NAMALWA (cell line): Measurements from ENCODE around the gene PTMA.
"Not testable (repeated sequence)": the region's sequence is repeated elsewhere in the genome, so short reads cannot be mapped to it uniquely, and the experiment has no call there.

Source experiments
- DNase-seq: peaks from one replicate; pipeline ENCODE4 v3.0.0-alpha.2; 2015; ENCODE audit warnings: low spot score

The PTMA gene

GRCh38 chr2:231696004-231696367, 12.3 kb upstream of the PTMA start:
- DNase-seq = no peak

- no peak for DNase-seq
These were observed 9.3 kb upstream of the PTMA start for GRCh38 chr2:231699006-231699405.

DNA sequence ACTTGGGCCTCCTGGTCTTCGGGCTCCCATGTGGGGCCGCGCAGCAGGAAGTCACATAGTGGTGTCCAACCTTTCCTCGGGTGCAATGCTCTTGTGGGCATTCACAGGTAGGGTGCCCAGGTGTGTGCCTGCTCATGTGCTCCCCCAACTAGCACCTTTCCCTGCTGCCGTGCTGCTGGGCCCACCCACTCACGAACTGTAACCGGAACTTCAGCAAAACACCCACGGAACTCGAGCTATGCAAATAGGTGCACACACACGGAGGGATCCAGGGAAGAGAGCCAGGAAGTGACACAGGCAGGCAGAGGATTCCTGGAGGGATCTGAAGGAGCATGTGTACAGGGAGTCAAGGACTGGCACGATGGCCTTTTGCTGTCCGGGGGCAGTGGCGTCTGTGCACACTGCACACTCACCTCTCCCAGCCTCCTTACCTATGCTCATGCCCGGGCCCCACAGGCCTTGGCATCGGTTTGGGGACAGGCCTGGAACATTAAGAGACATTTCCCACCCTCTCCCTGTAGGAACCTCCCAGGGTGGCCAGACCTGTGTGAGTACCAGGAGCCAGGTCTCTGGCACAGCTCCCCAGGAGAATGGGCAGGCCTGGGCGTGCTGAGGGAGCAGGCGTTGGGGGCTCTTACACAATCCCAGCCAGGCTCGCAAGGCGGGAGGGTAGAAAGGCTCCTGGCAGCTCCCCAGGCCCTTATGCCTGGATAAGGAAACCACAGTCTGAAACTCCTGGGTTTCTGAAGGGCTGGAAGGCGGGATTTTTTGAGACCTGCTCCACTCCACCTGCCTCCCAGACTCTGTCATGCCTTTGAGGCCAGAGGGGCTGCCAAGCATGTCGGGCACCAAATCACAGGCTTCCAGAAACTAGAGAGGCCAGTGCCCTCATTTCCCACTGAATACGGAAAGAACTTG, 6.6 kb upstream of the PTMA start:
- no peak for DNase-seq

GRCh38 chr2:231704017-231704416, 4.3 kb upstream of the PTMA start:
- no peak for DNase-seq

DNA sequence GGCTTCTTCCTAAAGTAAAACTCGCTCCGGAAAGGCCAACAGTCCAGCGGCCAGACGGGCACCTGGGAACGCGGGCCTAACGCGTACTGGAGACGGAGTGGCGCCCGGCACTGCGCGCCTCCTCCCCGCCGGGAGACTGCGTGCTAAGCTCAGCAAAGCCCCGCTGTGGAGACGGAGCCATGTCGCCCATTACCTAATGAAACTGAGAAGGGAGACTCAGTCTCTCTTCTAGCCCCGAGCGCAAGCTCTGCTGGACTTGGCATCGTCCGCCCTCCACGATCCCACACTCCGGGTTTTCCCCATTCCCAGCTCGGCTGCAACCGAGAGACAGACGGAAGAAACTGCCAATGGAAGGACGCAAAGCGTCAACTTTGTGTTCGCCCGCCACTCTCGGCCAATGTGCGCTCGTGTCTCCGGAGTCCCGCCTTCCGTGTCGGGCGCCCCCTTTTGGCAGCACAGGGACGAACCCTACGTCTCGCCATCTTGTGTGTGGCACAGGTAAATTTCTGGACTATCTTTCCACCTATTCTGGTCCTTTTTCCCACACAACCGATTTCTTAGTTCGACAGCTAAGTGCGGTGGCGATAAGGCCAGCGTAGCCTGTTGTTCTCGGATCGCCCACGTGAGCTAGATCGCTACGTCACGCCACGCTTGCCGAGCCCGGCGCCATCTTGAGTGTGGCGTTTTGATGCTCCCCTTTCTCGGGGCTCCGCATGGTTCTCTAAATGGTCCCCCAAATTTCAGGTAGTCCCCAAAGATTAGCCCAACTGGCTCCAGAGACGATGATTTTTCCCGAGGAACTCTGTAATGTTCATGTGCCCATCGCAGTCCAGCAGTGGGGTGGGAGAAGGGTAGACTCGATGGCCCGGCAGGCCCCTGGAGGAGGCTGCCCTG, 1.3 kb upstream of the PTMA start:
- peak; percentile 98 for DNase-seq

DNA sequence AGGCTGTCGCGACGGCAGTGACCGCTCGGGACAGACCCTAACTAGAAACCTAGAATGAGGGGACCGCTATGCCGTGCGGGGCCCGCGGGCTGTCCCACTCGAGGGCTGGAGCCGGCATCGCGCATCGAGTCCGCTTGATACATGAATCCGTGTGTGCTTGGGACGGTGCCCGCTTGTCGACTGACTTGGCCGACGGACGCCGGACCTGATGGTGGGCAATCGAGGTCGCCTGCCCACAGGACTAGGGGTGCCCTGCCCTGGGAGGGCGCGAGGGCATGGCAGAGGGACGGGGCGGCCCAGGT, 749 bp upstream of the PTMA start:
- no peak for DNase-seq

DNA sequence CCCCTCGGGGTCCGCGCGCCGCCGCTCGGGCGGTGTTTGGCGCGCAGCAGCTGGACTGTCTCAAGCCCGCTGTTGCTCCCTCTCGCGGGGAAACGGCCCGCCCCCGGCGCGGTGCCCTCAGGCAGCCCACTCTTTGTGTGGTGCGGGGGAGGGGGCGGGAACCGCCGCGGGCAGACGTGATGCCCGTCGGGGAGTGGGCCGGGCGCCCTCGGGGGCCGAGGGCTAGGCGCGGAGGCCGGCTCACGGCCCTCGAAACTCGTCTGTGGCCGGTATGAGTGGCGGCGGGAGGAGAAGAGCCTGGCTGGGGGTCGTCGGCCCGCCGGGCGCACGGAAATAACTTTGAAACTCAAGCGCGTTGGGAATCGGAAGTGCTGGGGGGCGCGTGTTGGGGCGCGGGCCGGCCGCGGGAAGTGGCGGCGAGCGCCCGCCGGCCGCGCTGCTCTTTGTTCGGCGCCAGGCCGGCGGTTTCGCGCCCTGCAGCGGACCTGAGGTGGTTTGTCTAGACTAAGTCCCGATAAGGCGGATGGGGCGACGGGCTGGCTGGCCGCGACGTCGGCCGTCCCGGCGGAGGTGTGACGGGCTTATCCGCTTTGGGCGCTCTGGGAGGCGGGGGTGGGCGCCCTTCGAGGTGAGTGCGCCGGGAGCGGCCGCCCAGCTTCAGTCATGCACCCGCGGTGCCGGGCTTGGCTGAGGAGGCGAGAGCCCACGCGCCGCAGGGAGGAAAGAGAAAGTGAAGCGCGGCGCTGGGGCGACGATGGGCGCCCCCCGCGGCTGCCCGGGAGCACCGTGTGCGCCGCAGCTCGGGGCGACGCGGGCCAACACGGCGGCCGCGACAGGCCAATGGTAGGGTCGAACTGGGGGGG, 679 bp downstream of the PTMA start:
- DNase-seq = peak; percentile 61

DNA sequence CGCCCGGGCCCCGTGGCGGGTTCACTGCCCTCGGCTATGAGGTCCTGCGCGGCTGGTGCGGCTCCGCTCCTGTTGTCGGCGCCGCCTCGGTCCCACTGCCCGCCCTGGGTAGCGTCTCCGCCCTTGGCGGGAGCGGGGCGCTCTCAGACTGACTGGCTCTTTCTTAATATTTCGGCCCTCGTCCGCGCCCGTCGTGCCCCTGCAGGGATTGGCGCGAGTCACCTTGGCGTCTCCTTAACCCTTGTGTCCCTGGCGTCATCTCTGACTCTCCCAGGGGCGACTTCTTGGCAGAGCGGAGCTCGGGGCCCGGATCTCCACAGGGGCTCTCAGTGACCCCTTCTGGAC, 1.3 kb downstream of the PTMA start:
- no peak for DNase-seq

DNA sequence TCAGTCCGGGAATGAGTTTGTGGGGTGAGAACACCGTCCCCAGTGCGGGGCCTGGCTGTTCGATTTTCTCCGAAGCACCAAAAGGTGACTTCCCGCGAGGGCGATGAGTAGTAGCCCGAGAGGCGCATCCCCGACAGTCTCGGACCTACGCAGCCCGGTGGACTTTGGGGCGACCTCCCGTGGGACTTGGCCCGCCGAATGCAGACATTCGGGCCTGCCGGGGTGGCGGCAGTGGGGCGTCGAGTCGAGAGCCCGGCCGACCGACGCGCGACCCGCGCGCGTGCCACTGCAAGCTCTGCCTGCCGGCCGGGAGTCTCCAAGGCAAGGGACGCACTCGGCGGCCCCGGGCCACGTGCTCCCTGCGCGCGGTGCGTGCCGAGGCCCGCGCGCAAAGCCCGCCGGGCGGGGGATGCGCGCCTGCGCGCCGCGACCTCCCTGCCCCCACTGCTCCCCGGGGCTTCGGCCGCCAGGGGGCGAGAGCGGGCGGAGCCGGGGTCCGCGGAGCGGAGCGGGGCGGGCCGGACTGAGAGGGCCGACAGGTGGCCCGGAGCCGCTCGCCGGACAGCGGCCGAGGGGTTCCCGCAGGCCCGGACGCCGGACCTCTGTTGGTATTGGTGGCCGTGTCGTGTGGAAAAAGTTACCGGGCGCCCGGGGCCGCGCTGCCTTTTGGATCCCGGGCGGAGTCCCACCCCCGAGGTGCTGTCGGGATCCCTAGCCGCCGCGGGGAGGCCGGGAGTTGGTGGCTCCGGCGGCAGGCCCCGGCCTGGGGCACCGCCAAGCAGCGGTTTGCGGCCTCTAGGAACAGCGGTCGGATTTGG, 1.9 kb downstream of the PTMA start:
- DNase-seq = peak; percentile 89

DNA sequence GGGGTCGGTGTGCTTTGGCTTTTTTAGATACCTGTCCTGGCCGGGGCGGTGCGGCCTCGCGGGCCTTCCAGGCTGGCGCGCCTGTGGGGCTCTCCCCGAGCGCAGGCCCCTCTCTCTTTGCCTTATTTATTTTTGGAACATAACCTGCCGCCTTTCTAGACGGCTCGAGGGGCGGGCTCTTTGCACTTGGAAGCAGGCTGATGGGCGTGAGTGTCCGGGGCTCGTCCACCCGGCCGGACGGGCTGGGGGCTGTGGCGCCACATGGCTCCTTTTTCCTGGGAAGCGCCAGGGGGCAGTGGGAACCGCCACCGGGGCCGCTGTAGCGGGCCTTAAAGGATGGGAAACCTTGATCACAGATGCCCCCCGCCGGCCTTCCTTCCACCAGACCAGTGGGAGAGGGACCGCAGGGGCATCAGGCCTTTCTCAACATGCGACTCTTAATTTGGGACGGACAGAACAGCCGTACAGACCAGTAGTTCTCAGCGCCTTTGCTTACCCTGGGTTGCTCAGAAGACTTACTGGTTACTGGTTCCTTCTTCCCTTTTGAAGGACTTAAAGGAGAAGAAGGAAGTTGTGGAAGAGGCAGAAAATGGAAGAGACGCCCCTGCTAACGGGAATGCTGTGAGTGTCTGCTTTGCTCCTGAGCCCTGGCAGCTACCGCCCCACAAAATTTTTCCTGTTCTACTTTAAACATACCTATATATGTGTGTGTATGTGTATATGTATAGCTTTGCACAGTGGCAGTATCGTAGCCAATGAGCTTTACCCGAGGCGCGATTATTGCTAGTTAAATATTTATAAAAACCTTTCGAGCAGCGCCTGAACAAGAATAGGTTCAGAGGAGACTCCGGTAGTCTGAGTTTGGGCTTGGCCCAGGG, 2.7 kb downstream of the PTMA start:
- peak; percentile 42 for DNase-seq

- DNase-seq = peak; percentile 44
These were observed 3.5 kb downstream of the PTMA start for GRCh38 chr2:231711677-231712450.

GRCh38 chr2:231712451-231713021, 4.2 kb downstream of the PTMA start:
- DNase-seq = peak; percentile 52

- DNase-seq = not testable (repeated sequence)
These were observed 5.0 kb downstream of the PTMA start for GRCh38 chr2:231713406-231713729.

- DNase-seq = peak; percentile 96
These were observed 5.7 kb downstream of the PTMA start for GRCh38 chr2:231713730-231714638.

- DNase-seq = peak; percentile 91
These were observed 6.5 kb downstream of the PTMA start for GRCh38 chr2:231714639-231715498.

DNA sequence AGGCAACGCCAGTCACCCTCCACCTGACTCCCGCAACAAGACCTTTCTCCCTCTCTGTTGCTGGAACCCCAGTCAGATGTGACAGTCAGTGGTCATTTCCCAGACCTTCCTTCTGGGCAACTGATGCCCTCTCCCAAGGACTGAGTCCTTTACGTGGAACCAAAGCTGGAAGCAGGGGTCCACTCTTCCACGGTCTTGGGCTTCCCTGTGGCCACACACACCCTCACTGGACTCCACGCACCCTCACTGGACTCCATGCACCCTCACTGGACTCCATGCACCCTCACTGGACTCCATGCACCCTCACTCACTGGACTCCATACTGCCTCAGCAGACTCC, 7.1 kb downstream of the PTMA start:
- no peak for DNase-seq

DNA sequence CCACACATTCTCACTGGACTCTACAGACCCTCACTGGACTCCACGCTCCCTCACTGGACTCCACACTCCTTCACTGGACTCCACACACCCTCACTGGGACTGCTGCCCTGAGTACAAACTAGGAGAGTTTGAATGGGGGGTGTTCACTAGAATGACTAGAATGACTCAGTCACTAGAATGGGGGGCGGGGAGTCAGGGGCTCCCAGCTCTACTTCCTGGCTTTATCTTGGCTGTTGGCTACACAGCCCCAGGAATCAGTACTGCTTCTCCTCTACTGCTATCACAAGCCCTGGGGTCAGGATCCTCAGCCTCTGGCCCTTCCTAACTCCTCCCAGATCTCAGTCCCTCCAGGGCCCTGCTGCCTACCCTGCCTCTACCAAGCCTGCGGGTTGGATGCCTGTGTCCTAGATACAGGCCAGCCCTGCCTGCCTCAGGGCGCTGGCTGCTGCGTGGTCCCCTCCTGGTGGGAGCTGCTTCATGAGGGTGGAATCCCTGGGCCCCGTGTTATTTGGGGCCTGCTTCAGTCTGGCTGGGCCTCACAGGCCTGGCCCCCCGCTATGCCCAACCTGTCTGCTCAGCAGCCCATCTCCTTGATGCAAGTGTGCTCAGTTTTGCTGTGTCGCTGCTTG, 7.8 kb downstream of the PTMA start:
- DNase-seq = peak; percentile 43
